ENCODE data around the gene GMCL1. TPM values are rescaled to one million over a fixed set of nuclear protein-coding genes. Genes with fewer than 3 reads are reported as not detected.
"Not testable (repeated sequence)": the region's sequence is repeated elsewhere in the genome, so short reads cannot be mapped to it uniquely, and the experiment has no call there.

GMCL1 gene
- total and polyA plus RNA-seq, 2 donors = 11.2 to 26.8 TPM

DNA sequence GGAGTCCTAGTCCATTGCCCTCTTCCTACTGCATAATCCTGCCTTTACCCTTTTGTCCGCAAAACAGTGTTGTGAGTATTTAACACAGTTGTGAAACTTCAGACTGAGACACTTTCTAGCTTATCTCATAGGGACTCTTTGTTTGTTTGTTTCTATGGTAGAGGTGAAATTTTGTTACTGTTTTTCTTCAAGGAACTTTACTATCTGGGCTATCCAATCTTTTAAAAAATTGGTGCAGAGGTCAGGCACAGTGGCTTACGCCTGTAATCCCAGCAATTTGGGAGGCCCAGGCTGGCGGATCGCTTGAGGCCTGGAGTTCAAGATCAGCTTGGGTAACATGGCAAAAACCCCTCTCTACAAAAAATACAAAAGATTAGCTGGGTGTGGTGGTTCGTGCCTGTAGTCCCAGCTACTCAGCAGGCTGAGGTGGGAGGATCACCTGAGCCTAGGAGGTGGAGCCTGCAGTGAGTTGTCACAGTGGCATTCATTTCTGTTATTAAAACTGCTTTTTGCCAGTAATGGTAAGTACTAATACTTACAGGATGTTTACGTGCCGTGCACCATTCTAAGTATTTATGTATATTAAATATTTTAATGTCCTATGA, 18.8 kb downstream of the GMCL1 start:
- no peak for DNase-seq (ENCODE audit: extremely low spot score)
- 87% methylated on average over 7 of the region's 7 CpGs for WGBS
- no peak overlapping the region for H3K4me3 ChIP-seq (ENCODE audit: low read depth, low read length)
- no peaks in the 10 kb centered on the region for H3K36me3 ChIP-seq (ENCODE audit: insufficient read depth)
- peak overlapping the region; percentile 16 for H3K27ac ChIP-seq (ENCODE audit: low read depth)
- no peaks in the 10 kb centered on the region for H3K4me1 ChIP-seq (ENCODE audit: insufficient read depth)

DNA sequence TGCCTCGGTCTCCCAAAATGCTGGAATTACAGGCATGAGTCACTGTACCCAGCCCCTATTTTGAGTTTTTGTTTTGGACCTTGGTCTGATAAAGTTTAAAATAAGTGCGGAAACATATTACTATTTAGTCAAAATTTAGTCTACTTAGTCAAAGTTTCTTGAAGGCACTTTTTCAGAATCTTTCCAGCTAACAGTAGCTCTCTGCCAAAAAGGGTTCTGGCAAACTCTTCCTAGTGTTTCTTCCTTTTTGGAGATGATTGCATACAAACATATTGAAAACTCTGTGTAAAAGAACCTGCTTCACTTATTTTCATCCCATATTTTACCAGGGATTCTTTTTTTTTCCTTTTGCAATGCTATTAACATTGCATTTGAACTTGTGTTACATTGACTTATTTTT, 28.8 kb downstream of the GMCL1 start:
- H3K4me3 ChIP-seq (ENCODE audit: low read depth, low read length) = no peak overlapping the region
- H3K27ac ChIP-seq (ENCODE audit: low read depth) = no peak overlapping the region
- no peaks in the 10 kb centered on the region for H3K36me3 ChIP-seq (ENCODE audit: insufficient read depth)
- 97% methylated on average over 2 of the region's 2 CpGs for WGBS
- H3K4me1 ChIP-seq (ENCODE audit: insufficient read depth) = no peaks in the 10 kb centered on the region
- DNase-seq (ENCODE audit: extremely low spot score) = no peak

- H3K36me3 ChIP-seq (ENCODE audit: insufficient read depth) = no peaks in the 10 kb centered on the region
- DNase-seq (ENCODE audit: extremely low spot score) = no peak
- no peaks in the 10 kb centered on the region for H3K4me1 ChIP-seq (ENCODE audit: insufficient read depth)
- H3K27ac ChIP-seq (ENCODE audit: low read depth) = no peak overlapping the region
- no peak overlapping the region for H3K4me3 ChIP-seq (ENCODE audit: low read depth, low read length)
- WGBS = 53% methylated on average over 1 of the region's 1 CpG
Measured at GRCh38 chr2:69863298-69863697, 33.8 kb downstream of the GMCL1 start.

DNA sequence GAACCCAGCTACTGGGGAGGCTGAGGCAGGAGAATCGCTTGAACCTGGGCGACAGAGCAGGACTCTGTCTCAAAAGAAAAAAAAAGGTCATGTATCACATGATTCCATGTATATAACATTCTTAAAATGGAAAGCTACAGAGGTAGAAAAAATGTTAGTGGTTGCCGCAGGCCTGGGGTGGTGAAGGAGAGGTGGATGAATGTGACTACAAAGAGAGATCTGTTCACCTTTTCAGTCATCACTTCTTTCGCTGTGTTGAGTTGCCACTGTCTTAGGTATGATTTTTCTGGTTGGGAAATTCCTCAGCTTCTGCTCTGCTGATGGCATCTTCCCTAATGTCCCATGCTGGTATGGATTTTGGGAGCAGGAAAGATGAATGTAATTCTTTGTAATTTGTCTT, 59.0 kb downstream of the GMCL1 start:
- Histone ChIP-seq H3K4me1 (ENCODE audit: insufficient read depth) (no peaks in the 10 kb centered on the region), H3K4me3 (ENCODE audit: low read depth, low read length) (no peak overlapping the region), H3K36me3 (ENCODE audit: insufficient read depth) (no peaks in the 10 kb centered on the region), H3K27ac (ENCODE audit: low read depth) (no peak overlapping the region)
- WGBS = 94% methylated on average over 4 of the region's 4 CpGs
- DNase-seq (ENCODE audit: extremely low spot score) = no peak

DNA sequence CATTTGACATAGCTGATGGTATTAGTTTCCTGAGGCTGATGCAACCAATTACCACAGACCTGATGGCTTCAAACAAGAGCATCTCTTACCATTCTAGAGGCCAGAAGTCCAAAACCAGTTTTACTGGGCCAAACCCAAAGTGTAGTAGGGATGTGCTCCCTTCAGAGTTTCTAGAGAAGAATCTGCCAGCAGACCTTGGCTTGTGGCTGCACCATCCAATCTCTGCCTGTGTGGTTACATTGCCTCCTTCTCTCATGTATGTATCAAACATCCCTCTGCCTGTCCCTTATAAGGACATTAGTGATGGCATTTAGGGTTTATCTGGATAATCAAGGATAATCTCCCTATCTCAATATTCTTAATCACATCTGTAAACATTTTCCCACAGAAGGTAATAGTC, 59.8 kb downstream of the GMCL1 start:
- Histone ChIP-seq H3K36me3 (ENCODE audit: insufficient read depth) (no peaks in the 10 kb centered on the region), H3K4me3 (ENCODE audit: low read depth, low read length) (no peak overlapping the region), H3K4me1 (ENCODE audit: insufficient read depth) (no peaks in the 10 kb centered on the region), H3K27ac (ENCODE audit: low read depth) (no peak overlapping the region)
- no peak for DNase-seq (ENCODE audit: extremely low spot score)

- WGBS = 91% methylated on average over 1 of the region's 1 CpG
- Histone ChIP-seq H3K36me3 (ENCODE audit: insufficient read depth) (no peaks in the 10 kb centered on the region), H3K4me1 (ENCODE audit: insufficient read depth) (peaks cover 2% of the 10 kb centered on the region), H3K27ac (ENCODE audit: low read depth) (no peak overlapping the region), H3K4me3 (ENCODE audit: low read depth, low read length) (no peak overlapping the region)
- no peak for DNase-seq (ENCODE audit: extremely low spot score)
Measured at GRCh38 chr2:69890881-69891280, 61.4 kb downstream of the GMCL1 start.

GRCh38 chr2:69892838-69893424, 63.5 kb downstream of the GMCL1 start:
- WGBS = 92% methylated on average over 7 of the region's 7 CpGs
- H3K4me1 ChIP-seq (ENCODE audit: insufficient read depth); DNase-seq (ENCODE audit: extremely low spot score); H3K27ac ChIP-seq (ENCODE audit: low read depth); H3K36me3 ChIP-seq (ENCODE audit: insufficient read depth): not testable (repeated sequence)
- H3K4me3 ChIP-seq (ENCODE audit: low read depth, low read length) = peak overlapping the region; percentile 68

DNA sequence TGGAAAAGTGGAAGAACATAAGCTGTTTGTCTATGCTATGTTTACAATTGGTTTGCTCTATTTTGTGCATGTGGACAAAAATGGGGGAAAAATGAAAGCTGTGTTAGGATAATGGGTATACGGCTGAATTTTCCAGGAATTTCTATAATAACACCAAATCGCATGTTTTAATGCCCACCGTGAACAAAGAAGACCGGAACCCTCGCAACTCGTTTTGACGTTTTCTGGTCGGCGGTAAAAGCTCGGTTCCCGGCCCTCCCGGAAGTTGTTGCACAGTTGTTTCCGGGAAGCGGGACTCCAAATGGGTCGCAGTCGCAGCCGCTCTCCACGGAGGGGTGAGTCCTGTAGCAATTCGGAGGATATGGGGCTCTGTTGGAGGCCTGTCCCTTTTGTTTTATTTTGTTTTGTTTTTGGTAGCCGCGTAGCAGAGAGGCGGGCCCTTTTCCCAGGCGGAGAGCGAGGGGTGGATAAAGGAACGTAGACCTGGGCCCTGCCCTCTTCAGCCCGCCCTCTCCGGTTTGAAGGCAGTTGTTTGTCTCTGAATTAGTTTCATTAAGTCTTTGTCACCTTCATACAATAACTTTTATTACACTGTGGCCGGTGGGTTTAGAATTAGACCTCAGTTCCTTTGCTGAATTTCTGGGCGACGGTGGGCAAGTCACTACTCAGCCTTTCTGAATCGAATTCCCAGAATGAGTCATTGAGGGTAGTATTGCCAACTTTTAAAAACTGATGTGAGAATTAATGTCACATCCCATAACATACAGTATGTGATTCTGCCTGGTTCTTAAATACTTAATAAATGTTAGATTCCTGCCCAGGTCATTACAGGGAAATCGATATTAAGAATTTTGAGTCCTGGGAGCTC, 64.5 kb downstream of the GMCL1 start, which contains the start of gene SNRNP27:
TSS of gene SNRNP27 (plus strand) at position 273 of the 868 bp plus-strand sequence. CDS start at position 302, 29 bp downstream.
- Histone ChIP-seq H3K4me1 (ENCODE audit: insufficient read depth) (peaks cover 2% of the 10 kb centered on the region), H3K27ac (ENCODE audit: low read depth) (peak within 1 kb of the TSS; percentile 70), H3K4me3 (ENCODE audit: low read depth, low read length) (peak within 1 kb of the TSS; percentile 68), H3K36me3 (ENCODE audit: insufficient read depth) (peaks cover 3% of the 10 kb centered on the region)
- DNase-seq (ENCODE audit: extremely low spot score) = peak; percentile 55
- WGBS = under 1% methylated on average over 32 of the region's 32 CpGs

- H3K4me1 ChIP-seq (ENCODE audit: insufficient read depth); DNase-seq (ENCODE audit: extremely low spot score); H3K36me3 ChIP-seq (ENCODE audit: insufficient read depth): not testable (repeated sequence)
- Histone ChIP-seq H3K4me3 (ENCODE audit: low read depth, low read length) (peak overlapping the region; percentile 68), H3K27ac (ENCODE audit: low read depth) (peak overlapping the region; percentile 1)
- WGBS = 26% methylated on average over 23 of the region's 23 CpGs
Measured at GRCh38 chr2:69894737-69895136, 65.3 kb downstream of the GMCL1 start.

- no peak for DNase-seq (ENCODE audit: extremely low spot score)
- Histone ChIP-seq H3K4me3 (ENCODE audit: low read depth, low read length) (no peak overlapping the region), H3K4me1 (ENCODE audit: insufficient read depth) (no peaks in the 10 kb centered on the region), H3K27ac (ENCODE audit: low read depth) (no peak overlapping the region), H3K36me3 (ENCODE audit: insufficient read depth) (peaks cover 1% of the 10 kb centered on the region)
- WGBS = 79% methylated on average over 8 of the region's 8 CpGs
Measured at GRCh38 chr2:69902213-69902922, 72.9 kb downstream of the GMCL1 start.

- DNase-seq (ENCODE audit: extremely low spot score) = no peak
- H3K36me3 ChIP-seq (ENCODE audit: insufficient read depth) = no peaks in the 10 kb centered on the region
- H3K4me1 ChIP-seq (ENCODE audit: insufficient read depth) = no peaks in the 10 kb centered on the region
- H3K4me3 ChIP-seq (ENCODE audit: low read depth, low read length) = no peak overlapping the region
- H3K27ac ChIP-seq (ENCODE audit: low read depth) = no peak overlapping the region
Measured at GRCh38 chr2:69907216-69907615, 77.8 kb downstream of the GMCL1 start.

DNA sequence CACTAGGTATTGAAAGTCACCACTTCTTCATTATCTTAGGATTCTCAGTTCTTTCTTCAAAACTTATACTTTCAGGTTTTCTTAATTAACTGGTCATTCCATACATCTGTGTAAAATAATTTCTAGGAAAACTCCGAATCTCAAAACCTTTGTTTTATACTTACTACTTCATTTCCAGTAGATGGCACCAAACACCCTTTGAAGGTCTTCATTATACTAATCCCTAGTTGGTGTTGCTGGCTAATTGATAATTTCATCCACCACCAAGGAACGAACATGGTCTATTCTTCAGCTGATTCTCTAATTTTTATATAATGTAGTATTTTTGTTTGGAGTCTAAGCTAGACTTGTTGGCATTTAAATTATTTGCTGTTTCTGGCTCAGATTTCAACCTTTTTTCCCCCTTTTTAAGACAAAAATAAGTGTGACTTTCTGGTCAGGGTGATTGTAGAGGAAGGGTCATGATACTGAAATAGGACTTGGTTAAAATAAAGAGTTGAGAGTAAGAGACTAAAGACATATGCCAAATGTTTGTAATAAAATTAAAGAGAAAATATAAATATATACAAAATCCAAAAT, 82.6 kb downstream of the GMCL1 start:
- WGBS = 3% methylated on average over 2 of the region's 2 CpGs
- DNase-seq (ENCODE audit: extremely low spot score) = no peak
- no peak overlapping the region for H3K27ac ChIP-seq (ENCODE audit: low read depth)

GRCh38 chr2:69914164-69914949, 84.9 kb downstream of the GMCL1 start:
- Histone ChIP-seq H3K4me1 (ENCODE audit: insufficient read depth) (no peaks in the 10 kb centered on the region), H3K36me3 (ENCODE audit: insufficient read depth) (no peaks in the 10 kb centered on the region), H3K27ac (ENCODE audit: low read depth) (peak overlapping the region; percentile 94), H3K4me3 (ENCODE audit: low read depth, low read length) (peak overlapping the region; percentile 46)
- WGBS = under 1% methylated on average over 56 of the region's 56 CpGs
- DNase-seq (ENCODE audit: extremely low spot score) = no peak

More for the DNA sequence above, 82.6 kb downstream of the GMCL1 start:
- H3K4me3 ChIP-seq (ENCODE audit: low read depth, low read length) = no peak overlapping the region
- H3K36me3 ChIP-seq (ENCODE audit: insufficient read depth) = no peaks in the 10 kb centered on the region
- no peaks in the 10 kb centered on the region for H3K4me1 ChIP-seq (ENCODE audit: insufficient read depth)
